Adrenal gland (tissue), 5 donors: ENCODE data around the gene CREB5.

ENCODE experiments used
- CTCF ChIP-seq, 6 experiments: fragments of 450-650 bp in 4 of 6; fragments of 200-600 bp in 2 of 6; sonication (generic) in 1 of 6; IDR thresholded peaks; 1 replicate in 5 of 6; 2 replicates in 1 of 6; pipeline versions ENCODE4 v1.5.1 to v1.8.0; 2016 to 2021; ENCODE audit warnings: antibody characterized with exemption in 6 of 6, mild to moderate bottlenecking in 2 of 6, moderate library complexity in 1 of 6
- POLR2A ChIP-seq, 2 donors: fragments of 450-650 bp; IDR thresholded peaks; one replicate each; pipeline ENCODE4 v1.6.1; 2017; ENCODE audit warnings: antibody characterized with exemption in 2 of 2, mild to moderate bottlenecking in 2 of 2, moderate library complexity in 1 of 2
- donor health status: DM: no; HTN: no; CAD: no.

GRCh38 chr7:28729281-28729680 lies 317.0 kb downstream of the CREB5 start:
- TF ChIP-seq POLR2A (IDR thresholded peaks at IDR 0.05): no peak
- no peak for TF ChIP-seq CTCF (IDR thresholded peaks at IDR 0.05)
